HG03095 (cell line): ENCODE results near the gene HCAR2.
"Not testable (repeated sequence)": the region's sequence is repeated elsewhere in the genome, so short reads cannot be mapped to it uniquely, and the experiment has no call there.

Source experiments
- ATAC-seq: cut with Tn5 transposase; IDR thresholded peaks from one replicate; pipeline ENCODE4 v1.9.1; 2021; ENCODE audit warnings: moderate library complexity; ENCODE audit not compliant: unreplicated experiment

The HCAR2 gene

GRCh38 chr12:122665759-122666158, 37.4 kb downstream of the HCAR2 start:
- ATAC-seq = no peak

GRCh38 chr12:122665349-122665748, 37.8 kb downstream of the HCAR2 start:
- no peak for ATAC-seq

DNA sequence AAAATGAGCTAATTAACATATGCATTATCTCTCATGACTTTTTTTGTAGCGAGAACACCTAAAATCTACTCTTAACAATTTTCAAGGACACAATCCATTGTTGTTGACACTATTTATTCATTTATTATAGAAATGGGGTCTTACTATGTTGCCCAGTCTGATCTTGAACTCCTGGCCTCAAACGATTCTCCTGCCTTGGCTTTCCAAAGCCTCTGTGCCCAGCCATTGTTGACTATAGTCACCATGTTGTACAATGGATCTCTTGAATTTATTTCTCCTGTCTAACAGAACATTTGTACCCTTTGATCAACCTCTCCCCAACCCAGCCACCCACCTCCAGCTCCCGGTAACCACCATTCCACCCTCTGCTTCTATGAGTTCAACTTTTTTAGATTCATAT, 41.2 kb downstream of the HCAR2 start:
- ATAC-seq = no peak

DNA sequence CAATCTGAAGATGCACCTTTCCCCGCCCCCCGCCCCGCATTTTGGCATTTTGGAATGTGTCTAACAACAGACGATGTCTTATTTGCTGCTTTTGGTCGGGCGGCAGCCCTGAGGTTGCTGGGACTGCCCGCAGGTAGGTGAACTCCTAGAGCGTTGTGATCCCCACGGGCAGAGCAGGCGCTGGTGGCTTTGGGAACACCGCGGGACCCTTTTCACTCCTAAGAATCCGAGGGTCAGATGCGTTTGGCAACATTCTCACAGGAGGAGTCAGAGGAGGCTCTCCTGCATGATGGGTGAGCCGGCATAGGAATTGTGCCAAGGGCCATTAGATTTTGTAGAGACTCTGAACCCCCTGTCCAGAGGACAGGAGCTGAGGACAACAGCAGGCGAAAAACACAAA, 41.9 kb downstream of the HCAR2 start:
- no peak for ATAC-seq

GRCh38 chr12:122659579-122659978, 43.6 kb downstream of the HCAR2 start:
- ATAC-seq = no peak

DNA sequence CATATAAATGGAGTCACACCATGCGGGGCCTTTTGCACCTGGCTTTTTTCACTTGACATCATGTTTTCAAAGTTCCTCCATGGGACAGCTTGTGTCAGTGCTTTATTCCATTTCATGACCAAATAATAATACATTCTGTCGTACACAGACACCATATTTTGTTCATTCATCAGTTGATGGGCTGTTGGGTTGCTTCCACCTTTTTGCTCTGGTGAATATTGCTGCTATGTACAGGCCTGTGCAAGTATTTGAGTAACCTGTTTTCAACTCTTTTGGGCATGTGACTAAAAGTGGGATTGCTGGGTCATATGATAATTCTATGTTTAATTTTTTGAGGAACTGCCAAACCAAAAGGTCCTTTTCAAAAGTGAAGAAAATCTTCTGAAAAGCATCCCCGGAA, 46.9 kb downstream of the HCAR2 start:
- no peak for ATAC-seq

- ATAC-seq = not testable (repeated sequence)
These were observed 49.9 kb downstream of the HCAR2 start for GRCh38 chr12:122653291-122653690.

DNA sequence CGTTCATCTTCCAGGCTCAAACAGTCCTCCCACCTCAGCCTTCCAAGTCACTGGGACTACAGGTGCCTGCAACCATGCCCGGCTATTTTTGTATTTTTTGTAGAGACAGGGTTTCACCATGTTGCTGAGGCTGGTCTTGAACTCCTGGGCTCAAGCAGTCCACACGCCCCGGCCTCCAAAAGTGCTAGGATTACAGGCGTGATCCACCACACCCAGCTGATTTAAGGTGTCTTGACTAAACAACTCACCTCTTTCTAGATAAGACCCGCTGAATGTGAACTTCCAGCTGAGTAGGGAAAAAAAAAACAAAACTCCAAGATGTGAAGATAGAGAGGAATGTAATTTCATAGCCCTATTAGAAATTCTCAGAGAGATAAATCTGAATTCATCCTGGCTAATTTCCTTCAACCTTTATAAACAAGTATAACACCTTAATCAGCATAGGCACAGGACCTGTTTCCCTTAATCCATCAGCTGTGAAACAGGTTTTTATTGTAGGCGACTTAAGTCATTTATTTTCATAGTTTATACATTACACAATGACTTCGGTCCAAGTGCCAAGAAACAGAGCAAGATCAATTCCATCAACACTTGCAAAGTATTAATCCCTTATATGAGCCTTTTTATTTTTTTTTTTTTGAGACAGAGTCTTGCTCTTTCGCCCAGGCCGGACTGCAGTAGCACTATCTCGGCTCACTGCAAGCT, 51.5 kb downstream of the HCAR2 start:
- no peak for ATAC-seq
